Adrenal gland (tissue), 12 donors: ENCODE data around the gene TPGS2. TPM values are rescaled to one million over a fixed set of nuclear protein-coding genes. Genes with fewer than 3 reads are reported as not detected.

Experiments used
- DNase-seq, 7 donors: peaks; one replicate each; pipeline ENCODE4 v3.0.0-alpha.2; 2019 to 2020
- H3K27ac ChIP-seq, 5 donors: fragments of 200-600 bp; sonication (generic) in 4 of 5; 1 replicate in 3 of 5; 2 replicates in 2 of 5; pipeline versions ENCODE4 v1.5.1 to v1.8.0; 2016 to 2020; ENCODE audit warnings: mild to moderate bottlenecking in 1 of 5
- H3K27me3 ChIP-seq: fragments of 200-600 bp; 2 replicates; pipeline ENCODE4 v1.8.0; 2021
- H3K36me3 ChIP-seq, 2 donors: fragments of 200-600 bp; replicated peaks in 1 of 2; 1 replicate in 1 of 2; 2 replicates in 1 of 2; pipeline versions ENCODE4 v1.5.1 to v1.8.0; 2018 to 2022
- H3K4me1 ChIP-seq, 2 donors: fragments of 200-600 bp; replicated peaks in 1 of 2; 1 replicate in 1 of 2; 2 replicates in 1 of 2; pipeline versions ENCODE4 v1.5.1 to v1.8.0; 2018 to 2021
- H3K4me3 ChIP-seq, 4 donors: fragments of 200-600 bp; sonication (generic) in 3 of 4; one replicate each; pipeline ENCODE4 v1.5.1; 2016 to 2018
- H3K9me3 ChIP-seq, 3 donors: fragments of 200-600 bp; sonication (generic) in 1 of 3; replicated peaks in 1 of 3; 1 replicate in 2 of 3; 2 replicates in 1 of 3; pipeline versions ENCODE4 v1.5.1 to v1.8.0; 2016 to 2021
- POLR2A ChIP-seq, 2 donors: fragments of 450-650 bp; IDR thresholded peaks; one replicate each; pipeline ENCODE4 v1.6.1; 2017; ENCODE audit warnings: antibody characterized with exemption in 2 of 2, mild to moderate bottlenecking in 2 of 2, moderate library complexity in 1 of 2
- WGBS, 4 donors: extraction: QIAGEN DNeasy Blood & Tissue Kit in 2 of 4; methylation state at CpG; one replicate each; pipeline versions ENCODE4 v1.1.5 to v1.1.7; 2013 to 2017; 5-methylcytosine and 5-hydroxymethylcytosine counted together
- intact Hi-C, 2 donors: fragments of 100-400 bp; cut with DNase I; formaldehyde crosslinking; loops; one replicate each; pipeline versions ENCODE4 v1.14.1 to v1.15.0; 2022 to 2023
- polyA plus RNA-seq, 3 donors: library from polyadenylated mRNA; stranded (reverse); fragments of 200-250 nt in 2 of 3; fragments of 350-450 nt in 1 of 3; fragmentation: Illumina TruSeq in 1 of 3; extraction: RNeasy Lipid Tissue Mini Kit (QIAGEN cat#74804) in 1 of 3; gene quantifications; one replicate each; pipeline ENCODE4 v1.2.3, GENCODE V29; 2013 to 2014
- total RNA-seq, 9 donors: library from RNA; depleted of rRNA in 4 of 9; stranded (reverse); fragments of >200 nt in 4 of 9; fragments of 120-200 nt in 1 of 9; fragmentation: NEBNext Ultra II Directional in 1 of 9; extraction: Animal tissue kit (Norgen Biotek cat#: 25700) in 1 of 9; gene quantifications; one replicate each; pipeline versions ENCODE4 v1.1.0 to v1.2.4, GENCODE V29; 2013 to 2023
- TF ChIP-seq, protein P1 (sequence below), 6 experiments: fragments of 450-650 bp in 4 of 6; fragments of 200-600 bp in 2 of 6; sonication (generic) in 1 of 6; IDR thresholded peaks; 1 replicate in 5 of 6; 2 replicates in 1 of 6; pipeline versions ENCODE4 v1.5.1 to v1.8.0; 2016 to 2021; ENCODE audit warnings: antibody characterized with exemption in 6 of 6, mild to moderate bottlenecking in 2 of 6, moderate library complexity in 1 of 6
- donor health status: healthy with polysubstance abuse.
- donor health status: Bipolar disorder and iron deficiency.
- donor health status: DM: yes; HTN: yes; CAD: no.
- donor health status: DM: no; HTN: no; CAD: no.
- donor health status: DM: no; HTN: no; CAD: no.
- donor health status: DM: yes; HTN: yes; CAD: no.

The TPGS2 gene
- total and polyA plus RNA-seq, 12 donors: 35.3 to 247 (median 87.9) TPM

DNA sequence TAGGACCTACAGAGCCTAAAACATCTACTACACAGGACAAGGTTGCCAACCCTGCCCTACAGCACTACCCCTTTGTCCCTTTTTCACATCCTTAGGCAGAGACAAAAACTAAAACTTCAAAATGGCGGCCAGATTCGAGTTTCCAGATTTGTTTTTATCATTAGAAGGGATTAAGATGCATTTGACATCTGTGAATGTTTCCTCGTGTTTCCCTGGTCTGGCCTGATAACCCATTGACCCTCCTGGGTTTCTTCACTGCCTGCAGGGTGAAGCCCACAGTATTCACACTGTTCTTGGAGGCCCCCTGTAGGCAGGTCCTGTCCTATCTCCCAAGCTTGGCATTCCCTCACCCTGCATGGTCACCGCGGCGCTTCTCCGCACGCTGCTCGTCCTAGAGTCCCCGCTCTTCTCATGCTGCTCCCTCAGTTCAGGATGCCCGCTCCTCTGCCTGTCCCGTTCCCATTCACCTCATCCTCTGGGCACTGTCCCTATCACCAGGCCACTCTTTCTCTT, 67.6 kb downstream of the TPGS2 start:
- H3K4me3 ChIP-seq: no peak overlapping the region
- TF ChIP-seq, protein P1, sequence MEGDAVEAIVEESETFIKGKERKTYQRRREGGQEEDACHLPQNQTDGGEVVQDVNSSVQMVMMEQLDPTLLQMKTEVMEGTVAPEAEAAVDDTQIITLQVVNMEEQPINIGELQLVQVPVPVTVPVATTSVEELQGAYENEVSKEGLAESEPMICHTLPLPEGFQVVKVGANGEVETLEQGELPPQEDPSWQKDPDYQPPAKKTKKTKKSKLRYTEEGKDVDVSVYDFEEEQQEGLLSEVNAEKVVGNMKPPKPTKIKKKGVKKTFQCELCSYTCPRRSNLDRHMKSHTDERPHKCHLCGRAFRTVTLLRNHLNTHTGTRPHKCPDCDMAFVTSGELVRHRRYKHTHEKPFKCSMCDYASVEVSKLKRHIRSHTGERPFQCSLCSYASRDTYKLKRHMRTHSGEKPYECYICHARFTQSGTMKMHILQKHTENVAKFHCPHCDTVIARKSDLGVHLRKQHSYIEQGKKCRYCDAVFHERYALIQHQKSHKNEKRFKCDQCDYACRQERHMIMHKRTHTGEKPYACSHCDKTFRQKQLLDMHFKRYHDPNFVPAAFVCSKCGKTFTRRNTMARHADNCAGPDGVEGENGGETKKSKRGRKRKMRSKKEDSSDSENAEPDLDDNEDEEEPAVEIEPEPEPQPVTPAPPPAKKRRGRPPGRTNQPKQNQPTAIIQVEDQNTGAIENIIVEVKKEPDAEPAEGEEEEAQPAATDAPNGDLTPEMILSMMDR (IDR thresholded peaks at IDR 0.05): no peak
- no peak overlapping the region for H3K27ac ChIP-seq
- no peaks in the 10 kb centered on the region for H3K4me1 ChIP-seq
- intact Hi-C loops: loop anchor here in 1 of 2 donors (5.0 kb wide), 1 partner anchor 74 kb away; no protein-coding TSS in a partner anchor
- WGBS, 4 donors: 90 to 93% (median 91%) methylated on average over 12 of the region's 12 CpGs
- H3K27me3 ChIP-seq: no peaks in the 10 kb centered on the region
- H3K36me3 ChIP-seq: no peaks in the 10 kb centered on the region
- no peaks in the 10 kb centered on the region for H3K9me3 ChIP-seq
- DNase-seq: no peak

DNA sequence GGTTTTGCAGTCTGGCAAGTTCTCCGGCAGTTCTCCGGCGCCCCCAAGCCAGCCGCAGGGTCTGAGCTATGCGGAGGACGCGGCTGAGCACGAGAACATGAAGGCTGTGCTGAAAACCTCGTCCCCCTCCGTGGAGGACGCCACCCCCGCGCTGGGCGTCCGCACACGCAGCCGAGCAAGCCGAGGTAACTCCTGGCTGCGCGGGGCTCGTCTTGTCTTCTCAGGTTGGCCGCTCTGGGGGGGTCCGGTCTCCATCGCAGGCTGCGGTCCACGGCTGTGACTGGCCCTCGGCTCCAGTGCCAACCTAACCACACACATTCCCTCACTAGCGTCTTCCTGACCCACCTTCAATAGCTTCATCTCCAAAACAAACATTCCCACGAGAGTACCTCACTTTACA, 68.2 kb downstream of the TPGS2 start:
- Histone ChIP-seq H3K4me3 (no peak overlapping the region), H3K36me3 (no peaks in the 10 kb centered on the region), H3K4me1 (no peaks in the 10 kb centered on the region), H3K27me3 (no peaks in the 10 kb centered on the region), H3K27ac (no peak overlapping the region), H3K9me3 (no peaks in the 10 kb centered on the region)
- no peak for DNase-seq
- WGBS, 4 donors: 91 to 96% (median 95%) methylated on average over 8 to 29 of the region's 29 CpGs
- intact Hi-C loops: loop anchor here in 1 of 2 donors (5.0 kb wide), 1 partner anchor 73 kb away; no protein-coding TSS in a partner anchor
- TF ChIP-seq POLR2A (IDR thresholded peaks at IDR 0.05): no peak
- TF ChIP-seq, protein P1 (IDR thresholded peaks at IDR 0.05): no peak

GRCh38 chr18:36759167-36759776, 69.5 kb downstream of the TPGS2 start:
- 68 to 74% (median 72%) methylated on average over 6 of the region's 6 CpGs for WGBS, 4 donors
- no peaks in the 10 kb centered on the region for H3K36me3 ChIP-seq
- no peak for TF ChIP-seq POLR2A (IDR thresholded peaks at IDR 0.05)
- TF ChIP-seq, protein P1 (IDR thresholded peaks at IDR 0.05): no peak
- H3K27me3 ChIP-seq: no peaks in the 10 kb centered on the region
- intact Hi-C loops: loop anchor here in 1 of 2 donors (5.0 kb wide), 1 partner anchor 67 kb away; no protein-coding TSS in a partner anchor
- no peak for DNase-seq
- H3K27ac ChIP-seq: no peak overlapping the region
- H3K4me3 ChIP-seq: no peak overlapping the region
- H3K9me3 ChIP-seq: no peaks in the 10 kb centered on the region
- no peaks in the 10 kb centered on the region for H3K4me1 ChIP-seq

- peaks cover 0 to under 1% of the 10 kb centered on the region in 2 donors for H3K4me1 ChIP-seq
- no peaks in the 10 kb centered on the region for H3K9me3 ChIP-seq
- no peak overlapping the region for H3K4me3 ChIP-seq
- DNase-seq: no peak
- WGBS, 4 donors: 84 to 94% (median 87%) methylated on average over 9 to 10 of the region's 10 CpGs
- no peak overlapping the region for H3K27ac ChIP-seq
- no peaks in the 10 kb centered on the region for H3K36me3 ChIP-seq
- TF ChIP-seq POLR2A (IDR thresholded peaks at IDR 0.05): no peak
- TF ChIP-seq, protein P1 (IDR thresholded peaks at IDR 0.05): no peak
- no peaks in the 10 kb centered on the region for H3K27me3 ChIP-seq
- intact Hi-C loops: loop anchor here in 1 of 2 donors (5.0 kb wide), 1 partner anchor 66 kb away; no protein-coding TSS in a partner anchor
Observed at GRCh38 chr18:36758623-36759022, 70.2 kb downstream of the TPGS2 start.
